IPS-15b (cell line): ENCODE measurements around the gene OR2V2.
"Not testable (repeated sequence)": the region's sequence is repeated elsewhere in the genome, so short reads cannot be mapped to it uniquely, and the experiment has no call there.

Experiments
- H3K27me3 ChIP-seq: one replicate; pipeline ENCODE4 v1.6.1; 2013; ENCODE audit warnings: low read length; ENCODE audit not compliant: control insufficient read depth, insufficient read depth
- H3K36me3 ChIP-seq: one replicate; pipeline ENCODE4 v1.6.1; 2013; ENCODE audit warnings: low read length; ENCODE audit not compliant: control insufficient read depth, insufficient read depth
- H3K4me1 ChIP-seq: one replicate; pipeline ENCODE4 v1.6.1; 2013; ENCODE audit warnings: mild to moderate bottlenecking, low read length; ENCODE audit not compliant: control insufficient read depth, insufficient read depth
- H3K4me3 ChIP-seq: one replicate; pipeline ENCODE4 v1.5.1; 2013; ENCODE audit warnings: low read depth, low read length
- H3K9ac ChIP-seq: one replicate; pipeline ENCODE4 v1.6.1; 2013; ENCODE audit warnings: low read depth, mild to moderate bottlenecking, low read length
- H3K9me3 ChIP-seq: one replicate; pipeline ENCODE4 v1.6.1; 2013; ENCODE audit warnings: mild to moderate bottlenecking, low read length; ENCODE audit not compliant: control insufficient read depth, insufficient read depth

The OR2V2 gene

GRCh38 chr5:181177559-181177958, 30.2 kb downstream of the OR2V2 start:
- not testable (repeated sequence) for H3K4me1 ChIP-seq, H3K9me3 ChIP-seq, H3K9ac ChIP-seq, H3K36me3 ChIP-seq, H3K27me3 ChIP-seq, H3K4me3 ChIP-seq

GRCh38 chr5:181181650-181182565, 34.5 kb downstream of the OR2V2 start:
- no peaks in the 10 kb centered on the region for H3K9me3 ChIP-seq
- H3K36me3 ChIP-seq = no peaks in the 10 kb centered on the region
- H3K27me3 ChIP-seq = no peaks in the 10 kb centered on the region
- no peak overlapping the region for H3K9ac ChIP-seq
- no peak overlapping the region for H3K4me3 ChIP-seq
- H3K4me1 ChIP-seq = no peaks in the 10 kb centered on the region

GRCh38 chr5:181182651-181183050, 35.3 kb downstream of the OR2V2 start:
- H3K4me3 ChIP-seq = no peak overlapping the region
- no peaks in the 10 kb centered on the region for H3K9me3 ChIP-seq
- no peaks in the 10 kb centered on the region for H3K27me3 ChIP-seq
- no peak overlapping the region for H3K9ac ChIP-seq
- H3K4me1 ChIP-seq = no peaks in the 10 kb centered on the region
- H3K36me3 ChIP-seq = no peaks in the 10 kb centered on the region

GRCh38 chr5:181184845-181185216, 37.4 kb downstream of the OR2V2 start:
- H3K9ac ChIP-seq = no peak overlapping the region
- H3K4me1 ChIP-seq = no peaks in the 10 kb centered on the region
- H3K36me3 ChIP-seq = no peaks in the 10 kb centered on the region
- no peaks in the 10 kb centered on the region for H3K9me3 ChIP-seq
- no peak overlapping the region for H3K4me3 ChIP-seq
- peaks cover 10% of the 10 kb centered on the region for H3K27me3 ChIP-seq

GRCh38 chr5:181185560-181185959, 38.2 kb downstream of the OR2V2 start:
- no peaks in the 10 kb centered on the region for H3K4me1 ChIP-seq
- H3K9ac ChIP-seq = no peak overlapping the region
- H3K36me3 ChIP-seq = no peaks in the 10 kb centered on the region
- H3K9me3 ChIP-seq = no peaks in the 10 kb centered on the region
- H3K27me3 ChIP-seq = peaks cover 17% of the 10 kb centered on the region
- no peak overlapping the region for H3K4me3 ChIP-seq

- Histone ChIP-seq H3K36me3 (no peaks in the 10 kb centered on the region), H3K9ac (no peak overlapping the region), H3K4me1 (no peaks in the 10 kb centered on the region), H3K27me3 (peaks cover 22% of the 10 kb centered on the region), H3K4me3 (no peak overlapping the region), H3K9me3 (no peaks in the 10 kb centered on the region)
Measured at GRCh38 chr5:181186022-181186421, 38.6 kb downstream of the OR2V2 start.

GRCh38 chr5:181186986-181187499, 39.7 kb downstream of the OR2V2 start:
- Histone ChIP-seq H3K9me3 (no peaks in the 10 kb centered on the region), H3K27me3 (peaks cover 24% of the 10 kb centered on the region), H3K4me1 (no peaks in the 10 kb centered on the region), H3K36me3 (no peaks in the 10 kb centered on the region), H3K9ac (peak overlapping the region; percentile 13), H3K4me3 (peak overlapping the region; percentile 95)

GRCh38 chr5:181187500-181188213, 40.3 kb downstream of the OR2V2 start:
- Histone ChIP-seq H3K9ac (peak overlapping the region; percentile 13), H3K36me3 (no peaks in the 10 kb centered on the region), H3K4me3 (peak overlapping the region; percentile 95), H3K9me3 (no peaks in the 10 kb centered on the region), H3K27me3 (peaks cover 26% of the 10 kb centered on the region), H3K4me1 (no peaks in the 10 kb centered on the region)

GRCh38 chr5:181188700-181189362, 41.4 kb downstream of the OR2V2 start:
- Histone ChIP-seq H3K27me3 (peaks cover 33% of the 10 kb centered on the region), H3K4me1 (no peaks in the 10 kb centered on the region), H3K36me3 (no peaks in the 10 kb centered on the region), H3K4me3 (peak overlapping the region; percentile 95), H3K9ac (peak overlapping the region; percentile 88), H3K9me3 (no peaks in the 10 kb centered on the region)

GRCh38 chr5:181189363-181189961, 42.1 kb downstream of the OR2V2 start:
- Histone ChIP-seq H3K4me3 (peak overlapping the region; percentile 95), H3K27me3 (peaks cover 33% of the 10 kb centered on the region), H3K9me3 (no peaks in the 10 kb centered on the region), H3K36me3 (no peaks in the 10 kb centered on the region), H3K9ac (no peak overlapping the region), H3K4me1 (no peaks in the 10 kb centered on the region)

- H3K4me3 ChIP-seq = peak overlapping the region; percentile 95
- H3K9me3 ChIP-seq = no peaks in the 10 kb centered on the region
- H3K9ac ChIP-seq = no peak overlapping the region
- no peaks in the 10 kb centered on the region for H3K36me3 ChIP-seq
- peaks cover 33% of the 10 kb centered on the region for H3K27me3 ChIP-seq
- H3K4me1 ChIP-seq = no peaks in the 10 kb centered on the region
Measured at GRCh38 chr5:181189962-181190710, 42.8 kb downstream of the OR2V2 start.
